RWPE2 (cell line): Measurements from ENCODE around the gene CDK13.

Experiments
- ATAC-seq: fragments of 200-7000 bp; cut with Tn5 transposase; 3 replicates; pipeline ENCODE4 v1.9.1; 2021; ENCODE audit warnings: low read depth
- DNase-seq: peaks from one replicate; pipeline ENCODE4 v3.0.0-alpha.2; 2020; ENCODE audit warnings: low spot score
- H3K27ac ChIP-seq: fragments of 450-650 bp; 2 replicates; pipeline ENCODE4 v1.5.1; 2017; ENCODE audit warnings: mild to moderate bottlenecking; ENCODE audit not compliant: poor library complexity, severe bottlenecking
- H3K27me3 ChIP-seq: fragments of 250-450 bp; sonication (Bioruptor Pico); 2 replicates; pipeline ENCODE4 v1.5.1; 2021; ENCODE audit warnings: mild to moderate bottlenecking, moderate library complexity; ENCODE audit not compliant: insufficient read depth, poor library complexity, severe bottlenecking
- H3K36me3 ChIP-seq: fragments of 250-450 bp; sonication (Bioruptor Pico); 2 replicates; pipeline ENCODE4 v1.5.1; 2020; ENCODE audit warnings: low read depth, mild to moderate bottlenecking, moderate library complexity
- H3K4me1 ChIP-seq: fragments of 250-450 bp; sonication (Bioruptor Pico); 2 replicates; pipeline ENCODE4 v1.5.1; 2021; ENCODE audit warnings: mild to moderate bottlenecking, moderate library complexity; ENCODE audit not compliant: insufficient read depth, poor library complexity, severe bottlenecking
- H3K4me3 ChIP-seq: fragments of 250-450 bp; sonication (Bioruptor Pico); 2 replicates; pipeline ENCODE4 v1.5.1; 2021; ENCODE audit warnings: mild to moderate bottlenecking, moderate library complexity; ENCODE audit not compliant: severe bottlenecking
- H3K9me3 ChIP-seq: fragments of 250-450 bp; sonication (Bioruptor Pico); 2 replicates; pipeline ENCODE4 v1.5.1; 2021; ENCODE audit warnings: mild to moderate bottlenecking, moderate library complexity; ENCODE audit not compliant: severe bottlenecking
- TF ChIP-seq, protein P1 (sequence below): fragments of 450-650 bp; IDR thresholded peaks from one replicate; pipeline ENCODE4 v1.5.1; 2017; ENCODE audit warnings: mild to moderate bottlenecking, moderate library complexity; ENCODE audit not compliant: poor library complexity, severe bottlenecking

CDK13 gene

DNA sequence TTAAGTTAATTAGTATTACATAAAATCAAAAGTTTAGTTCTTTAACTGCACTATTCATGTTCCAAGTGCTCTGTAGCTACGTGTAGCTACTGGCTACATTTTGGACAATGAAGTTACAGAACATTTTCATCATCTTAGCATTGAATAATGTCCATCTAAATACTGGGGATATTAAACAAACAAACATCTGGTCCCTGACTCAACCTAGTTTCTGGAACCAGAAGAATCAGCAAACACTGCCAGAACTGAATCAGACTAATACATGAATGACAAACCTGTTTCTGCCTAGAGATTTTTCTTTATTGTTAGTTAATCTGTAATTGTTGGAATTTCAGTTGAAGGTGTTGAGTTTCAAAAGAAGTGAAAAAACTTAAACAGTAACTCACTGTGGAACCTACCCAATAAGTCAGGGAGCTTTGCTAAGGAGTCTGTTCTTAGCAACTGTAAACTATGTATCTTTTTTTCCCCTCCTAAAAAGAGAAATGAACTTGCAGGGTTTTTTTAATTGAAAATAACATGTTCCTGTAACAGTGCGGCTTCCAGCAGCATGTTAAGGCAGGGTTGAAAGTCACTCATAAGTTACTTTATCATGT lies 58.3 kb downstream of the CDK13 start:
- no peak overlapping the region for H3K4me3 ChIP-seq
- TF ChIP-seq, protein P1, sequence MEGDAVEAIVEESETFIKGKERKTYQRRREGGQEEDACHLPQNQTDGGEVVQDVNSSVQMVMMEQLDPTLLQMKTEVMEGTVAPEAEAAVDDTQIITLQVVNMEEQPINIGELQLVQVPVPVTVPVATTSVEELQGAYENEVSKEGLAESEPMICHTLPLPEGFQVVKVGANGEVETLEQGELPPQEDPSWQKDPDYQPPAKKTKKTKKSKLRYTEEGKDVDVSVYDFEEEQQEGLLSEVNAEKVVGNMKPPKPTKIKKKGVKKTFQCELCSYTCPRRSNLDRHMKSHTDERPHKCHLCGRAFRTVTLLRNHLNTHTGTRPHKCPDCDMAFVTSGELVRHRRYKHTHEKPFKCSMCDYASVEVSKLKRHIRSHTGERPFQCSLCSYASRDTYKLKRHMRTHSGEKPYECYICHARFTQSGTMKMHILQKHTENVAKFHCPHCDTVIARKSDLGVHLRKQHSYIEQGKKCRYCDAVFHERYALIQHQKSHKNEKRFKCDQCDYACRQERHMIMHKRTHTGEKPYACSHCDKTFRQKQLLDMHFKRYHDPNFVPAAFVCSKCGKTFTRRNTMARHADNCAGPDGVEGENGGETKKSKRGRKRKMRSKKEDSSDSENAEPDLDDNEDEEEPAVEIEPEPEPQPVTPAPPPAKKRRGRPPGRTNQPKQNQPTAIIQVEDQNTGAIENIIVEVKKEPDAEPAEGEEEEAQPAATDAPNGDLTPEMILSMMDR = no peak
- H3K36me3 ChIP-seq = peaks cover 27% of the 10 kb centered on the region
- no peaks in the 10 kb centered on the region for H3K9me3 ChIP-seq
- H3K4me1 ChIP-seq = peaks cover 16% of the 10 kb centered on the region
- ATAC-seq = peak; percentile 79
- no peaks in the 10 kb centered on the region for H3K27me3 ChIP-seq
- no peak for DNase-seq
- no peak overlapping the region for H3K27ac ChIP-seq

DNA sequence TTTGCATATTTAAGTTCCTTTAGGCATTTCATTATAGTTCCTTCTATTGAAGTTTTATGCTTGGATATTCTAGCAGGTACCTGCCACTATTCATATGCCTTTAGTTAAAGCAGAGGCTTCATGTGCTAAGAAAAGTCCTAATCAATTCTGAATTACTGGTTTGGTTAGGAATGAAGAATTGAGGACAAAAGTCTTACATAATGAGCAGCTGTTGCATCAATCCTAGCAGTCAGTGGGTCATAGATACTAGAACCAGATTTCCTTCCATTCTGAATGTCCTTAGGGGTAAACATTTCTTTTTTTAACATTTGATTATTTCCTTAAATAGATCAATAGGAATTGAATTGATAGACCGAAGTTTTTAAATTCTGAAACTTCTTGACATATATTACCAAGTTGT lies 59.2 kb downstream of the CDK13 start:
- no peak for ATAC-seq
- H3K27me3 ChIP-seq = no peaks in the 10 kb centered on the region
- DNase-seq = no peak

DNA sequence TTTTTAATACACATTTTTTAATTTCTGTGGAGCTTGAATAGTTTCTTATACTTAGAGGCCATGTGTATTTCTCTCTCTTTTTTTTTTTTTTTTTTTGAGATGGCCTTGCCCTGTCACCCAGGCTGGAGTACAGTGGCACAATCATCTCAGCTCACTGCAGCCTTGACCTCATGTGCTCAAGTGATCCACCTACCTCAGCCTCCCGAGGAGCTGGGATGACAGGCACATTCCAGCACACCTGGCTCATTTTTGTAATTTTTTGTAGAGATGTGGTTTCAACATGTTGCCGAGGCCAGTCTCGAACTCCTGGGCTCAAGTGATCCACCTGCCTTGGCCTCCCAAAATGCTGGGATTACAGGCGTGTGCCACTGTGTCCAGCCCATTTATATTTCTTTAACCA lies 64.3 kb downstream of the CDK13 start:
- no peaks in the 10 kb centered on the region for H3K4me1 ChIP-seq
- no peak overlapping the region for H3K27ac ChIP-seq
- no peaks in the 10 kb centered on the region for H3K9me3 ChIP-seq
- TF ChIP-seq, protein P1 = no peak
- ATAC-seq (no peak), DNase-seq (no peak)
- H3K27me3 ChIP-seq = no peaks in the 10 kb centered on the region
- no peak overlapping the region for H3K4me3 ChIP-seq
- peaks cover 40% of the 10 kb centered on the region for H3K36me3 ChIP-seq

More for the DNA sequence above, 59.2 kb downstream of the CDK13 start:
- peaks cover 16% of the 10 kb centered on the region for H3K4me1 ChIP-seq
- peaks cover 21% of the 10 kb centered on the region for H3K36me3 ChIP-seq
- no peak overlapping the region for H3K27ac ChIP-seq
- H3K9me3 ChIP-seq = no peaks in the 10 kb centered on the region
- H3K4me3 ChIP-seq = no peak overlapping the region
- TF ChIP-seq, protein P1 = no peak

DNA sequence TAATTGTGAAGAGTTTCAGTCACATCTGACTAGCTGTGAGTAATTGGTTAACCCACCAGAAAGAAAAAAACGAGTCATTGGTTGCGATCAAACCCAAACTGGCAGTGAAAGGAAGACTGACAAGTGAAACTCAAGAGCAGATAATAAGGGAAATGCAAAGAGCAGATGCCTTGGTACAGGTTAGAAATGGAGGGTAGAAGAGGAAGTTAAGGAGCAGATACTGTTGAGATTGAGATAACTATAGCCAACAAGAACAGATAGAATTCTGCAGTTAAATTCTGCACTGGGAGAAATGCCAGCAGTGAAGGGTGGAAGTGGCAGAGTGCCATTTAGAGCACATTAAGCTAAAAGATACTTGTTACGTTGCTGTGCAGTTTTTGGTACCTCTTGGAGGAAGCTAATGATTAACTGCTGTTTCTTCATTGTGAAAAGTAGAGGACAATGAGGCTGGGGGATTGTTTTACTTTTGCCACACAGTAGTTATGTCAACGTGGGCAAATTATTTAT lies 65.8 kb downstream of the CDK13 start:
- peaks cover 35% of the 10 kb centered on the region for H3K36me3 ChIP-seq
- H3K4me1 ChIP-seq = no peaks in the 10 kb centered on the region
- no peaks in the 10 kb centered on the region for H3K27me3 ChIP-seq
- H3K9me3 ChIP-seq = no peaks in the 10 kb centered on the region
- no peak for DNase-seq
- TF ChIP-seq, protein P1 = no peak
- ATAC-seq = no peak
- no peak overlapping the region for H3K27ac ChIP-seq
- no peak overlapping the region for H3K4me3 ChIP-seq

DNA sequence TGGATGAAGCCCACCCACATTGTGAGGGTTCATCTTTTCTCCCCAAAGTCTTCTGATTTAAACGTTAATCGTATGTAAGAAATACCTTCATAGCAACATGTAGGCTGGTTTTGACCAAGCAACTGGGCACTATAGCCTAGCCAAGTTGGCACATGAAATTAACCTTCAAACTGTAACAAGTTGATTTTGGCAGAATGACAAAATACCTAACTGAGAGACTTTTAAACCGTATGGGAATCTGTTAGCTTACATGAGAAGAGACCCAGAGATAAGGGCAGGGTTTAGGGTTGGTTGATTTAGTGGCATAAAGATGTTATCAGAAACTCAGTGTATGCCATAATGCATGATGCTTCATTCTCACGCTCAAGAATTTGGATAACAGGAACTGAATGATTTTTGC lies 69.5 kb downstream of the CDK13 start:
- H3K4me3 ChIP-seq = no peak overlapping the region
- TF ChIP-seq, protein P1 = no peak
- no peak overlapping the region for H3K27ac ChIP-seq
- no peak for DNase-seq
- no peaks in the 10 kb centered on the region for H3K4me1 ChIP-seq
- H3K27me3 ChIP-seq = no peaks in the 10 kb centered on the region
- H3K9me3 ChIP-seq = no peaks in the 10 kb centered on the region
- ATAC-seq = no peak
- H3K36me3 ChIP-seq = peaks cover 36% of the 10 kb centered on the region
